ENCODE data around the gene IL31RA. TPM values are rescaled to one million over a fixed set of nuclear protein-coding genes. Genes with fewer than 3 reads are reported as not detected.

IL31RA gene
- total RNA-seq, 3 donors from 2014 or later, result not detected

- Histone ChIP-seq H3K27ac (no peak overlapping the region), H3K4me1 (no peaks in the 10 kb centered on the region)
Measured at GRCh38 chr5:55892479-55892878, 41.3 kb downstream of the IL31RA start.

GRCh38 chr5:55894135-55894534 is 43.0 kb downstream of the IL31RA start:
- Histone ChIP-seq H3K27ac (no peak overlapping the region), H3K4me1 (no peaks in the 10 kb centered on the region), H3K27me3 (no peaks in the 10 kb centered on the region), H3K4me3 (no peak overlapping the region), H3K9me3 (no peaks in the 10 kb centered on the region), H3K36me3 (no peaks in the 10 kb centered on the region)
- intact Hi-C loops (cut with DNase I; ENCODE audit: low total_unique reads), result no loop called here
- TF ChIP-seq POLR2A (IDR thresholded peaks at IDR 0.05) (no peak), CTCF (IDR thresholded peaks at IDR 0.05) (no peak), POLR2AphosphoS5 (IDR thresholded peaks at IDR 0.05) (no peak)
- DNase-seq (ENCODE audit: low spot score in 2 of 2), result no peak

More at GRCh38 chr5:55892479-55892878, 41.3 kb downstream of the IL31RA start:
- Histone ChIP-seq H3K9me3 (no peaks in the 10 kb centered on the region), H3K27me3 (no peaks in the 10 kb centered on the region), H3K36me3 (no peaks in the 10 kb centered on the region), H3K4me3 (no peak overlapping the region)
- intact Hi-C loops (cut with DNase I; ENCODE audit: low total_unique reads), result no loop called here
- no peak for DNase-seq (ENCODE audit: low spot score in 2 of 2)
- TF ChIP-seq POLR2AphosphoS5 (IDR thresholded peaks at IDR 0.05) (no peak), POLR2A (IDR thresholded peaks at IDR 0.05) (no peak), CTCF (IDR thresholded peaks at IDR 0.05) (no peak)

GRCh38 chr5:55895346-55895745 is 44.2 kb downstream of the IL31RA start:
- H3K9me3 ChIP-seq, result no peaks in the 10 kb centered on the region
- H3K4me3 ChIP-seq, result no peak overlapping the region
- H3K27me3 ChIP-seq, result no peaks in the 10 kb centered on the region
- TF ChIP-seq POLR2A (IDR thresholded peaks at IDR 0.05) (no peak), CTCF (IDR thresholded peaks at IDR 0.05) (no peak), POLR2AphosphoS5 (IDR thresholded peaks at IDR 0.05) (no peak)
- intact Hi-C loops (cut with DNase I; ENCODE audit: low total_unique reads), result no loop called here
- no peaks in the 10 kb centered on the region for H3K4me1 ChIP-seq
- H3K36me3 ChIP-seq, result no peaks in the 10 kb centered on the region
- no peak for DNase-seq (ENCODE audit: low spot score in 2 of 2)
- no peak overlapping the region for H3K27ac ChIP-seq

- TF ChIP-seq POLR2AphosphoS5 (IDR thresholded peaks at IDR 0.05), result no peak
- no peak for TF ChIP-seq POLR2A (IDR thresholded peaks at IDR 0.05)
- TF ChIP-seq CTCF (IDR thresholded peaks at IDR 0.05), result no peak
- intact Hi-C loops (cut with DNase I; ENCODE audit: low total_unique reads), result no loop called here
- DNase-seq (ENCODE audit: low spot score in 2 of 2), result no peak
Measured at GRCh38 chr5:55896238-55896637, 45.1 kb downstream of the IL31RA start.

GRCh38 chr5:55896663-55897062 is 45.5 kb downstream of the IL31RA start:
- intact Hi-C loops (cut with DNase I; ENCODE audit: low total_unique reads), result no loop called here
- Histone ChIP-seq H3K4me3 (no peak overlapping the region), H3K27ac (no peak overlapping the region), H3K4me1 (no peaks in the 10 kb centered on the region), H3K9me3 (no peaks in the 10 kb centered on the region), H3K27me3 (no peaks in the 10 kb centered on the region), H3K36me3 (no peaks in the 10 kb centered on the region)
- DNase-seq (ENCODE audit: low spot score in 2 of 2), result no peak
- no peak for TF ChIP-seq POLR2AphosphoS5 (IDR thresholded peaks at IDR 0.05)
- no peak for TF ChIP-seq CTCF (IDR thresholded peaks at IDR 0.05)
- no peak for TF ChIP-seq POLR2A (IDR thresholded peaks at IDR 0.05)

More at GRCh38 chr5:55896238-55896637, 45.1 kb downstream of the IL31RA start:
- Histone ChIP-seq H3K4me1 (no peaks in the 10 kb centered on the region), H3K4me3 (no peak overlapping the region), H3K27me3 (no peaks in the 10 kb centered on the region), H3K36me3 (no peaks in the 10 kb centered on the region), H3K9me3 (no peaks in the 10 kb centered on the region), H3K27ac (no peak overlapping the region)

Measured in breast epithelium (tissue), 4 donors.